Endothelial cell (in vitro differentiated cells): ENCODE results near the gene COG6. TPM values are rescaled to one million over a fixed set of nuclear protein-coding genes. Genes with fewer than 3 reads are reported as not detected.

Experiments
- DNase-seq: peaks from one replicate; pipeline ENCODE4 v3.0.0; 2021; ENCODE audit warnings: low spot score
- H3K27ac Mint-ChIP-seq: one replicate; pipeline ENCODE4 v1.8.0; 2021; ENCODE audit warnings: mixed read lengths, inconsistent platforms; ENCODE audit not compliant: unreplicated experiment
- H3K27me3 Mint-ChIP-seq: one replicate; pipeline ENCODE4 v1.8.0; 2021; ENCODE audit warnings: mild to moderate bottlenecking, moderate library complexity, mixed read lengths, inconsistent platforms; ENCODE audit not compliant: unreplicated experiment
- H3K36me3 Mint-ChIP-seq: one replicate; pipeline ENCODE4 v1.8.0; 2021; ENCODE audit warnings: mild to moderate bottlenecking, low read depth, mixed read lengths, inconsistent platforms; ENCODE audit not compliant: unreplicated experiment
- H3K4me1 Mint-ChIP-seq: one replicate; pipeline ENCODE4 v1.8.0; 2021; ENCODE audit warnings: mild to moderate bottlenecking, mixed read lengths, inconsistent platforms; ENCODE audit not compliant: unreplicated experiment
- H3K4me3 Mint-ChIP-seq: one replicate; pipeline ENCODE4 v1.8.0; 2021; ENCODE audit warnings: mild to moderate bottlenecking, mixed read lengths, inconsistent platforms; ENCODE audit not compliant: unreplicated experiment
- H3K9me3 Mint-ChIP-seq: one replicate; pipeline ENCODE4 v1.8.0; 2021; ENCODE audit warnings: mixed read lengths, inconsistent platforms; ENCODE audit not compliant: unreplicated experiment
- CTCF ChIP-seq: fragments of 200-600 bp; sonication (generic); IDR thresholded peaks from one replicate; pipeline ENCODE4 v1.5.0; 2021; ENCODE audit warnings: antibody characterized with exemption; ENCODE audit not compliant: unreplicated experiment
- total RNA-seq: library from RNA; stranded (reverse); fragmentation: NEBNext Ultra II Directional; extraction: Animal tissue kit (Norgen Biotek cat#: 25700); gene quantifications from one replicate; pipeline ENCODE4 v1.2.1, GENCODE V29; 2021; ENCODE audit not compliant: unreplicated experiment

The COG6 gene
- total RNA-seq, 1 donor from 2014 or later = 34.1 TPM

DNA sequence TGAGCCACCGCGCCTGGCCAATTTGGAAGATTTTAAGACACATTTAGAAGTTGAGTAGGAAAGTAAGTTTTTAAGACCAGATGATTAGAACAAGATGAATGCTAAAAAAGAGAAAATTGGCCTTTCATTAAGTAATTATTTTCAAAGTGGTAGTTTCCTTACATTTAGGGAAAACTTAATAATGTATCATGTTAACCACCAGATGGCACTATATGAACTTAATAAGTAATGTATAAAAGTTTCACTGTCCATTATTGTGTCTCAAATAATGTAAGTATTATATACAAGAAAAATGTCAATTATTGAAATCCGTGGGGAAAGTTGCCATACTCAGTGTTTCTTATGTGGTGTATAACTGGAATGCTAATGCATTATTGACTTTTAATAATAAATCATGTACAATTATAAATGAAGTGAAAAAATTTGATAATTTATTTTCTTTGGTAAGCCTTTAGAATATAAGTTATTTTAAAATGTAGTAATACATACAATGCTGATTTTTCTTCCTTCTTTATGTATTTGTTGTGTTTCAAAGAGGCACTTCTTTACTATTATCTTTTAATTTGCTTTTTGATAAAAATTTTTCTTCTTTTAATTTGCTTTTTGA, 29.2 kb downstream of the COG6 start:
- peaks cover 4% of the 10 kb centered on the region for H3K4me1 Mint-ChIP-seq
- peak; percentile 65 for TF ChIP-seq CTCF
- DNase-seq = no peak
- peaks cover 17% of the 10 kb centered on the region for H3K36me3 Mint-ChIP-seq
- no peaks in the 10 kb centered on the region for H3K27me3 Mint-ChIP-seq
- no peaks in the 10 kb centered on the region for H3K9me3 Mint-ChIP-seq
- no peak overlapping the region for H3K27ac Mint-ChIP-seq
- no peak overlapping the region for H3K4me3 Mint-ChIP-seq

DNA sequence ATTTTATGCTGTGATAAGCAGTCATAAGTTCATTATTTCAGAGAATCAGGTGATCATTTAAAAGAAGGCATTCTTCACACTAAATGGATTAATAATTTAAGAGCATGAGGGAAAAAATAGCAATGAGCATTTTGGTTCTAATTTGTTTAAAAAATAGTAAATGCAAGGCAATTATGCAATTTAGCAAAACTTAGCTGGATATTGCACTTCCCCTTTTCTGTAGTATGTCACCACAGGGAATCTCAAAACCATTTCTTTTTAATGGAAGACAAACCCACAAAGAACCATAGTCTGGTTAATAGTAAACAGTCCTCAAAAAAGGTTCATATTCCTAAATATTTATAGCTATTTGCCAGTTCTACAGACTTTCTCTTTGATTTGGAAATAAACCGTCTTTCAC, 30.2 kb downstream of the COG6 start:
- Mint-ChIP-seq H3K4me1 (peaks cover 4% of the 10 kb centered on the region), H3K9me3 (no peaks in the 10 kb centered on the region), H3K4me3 (no peak overlapping the region), H3K27ac (no peak overlapping the region), H3K36me3 (peaks cover 14% of the 10 kb centered on the region), H3K27me3 (no peaks in the 10 kb centered on the region)
- no peak for TF ChIP-seq CTCF
- DNase-seq = no peak

DNA sequence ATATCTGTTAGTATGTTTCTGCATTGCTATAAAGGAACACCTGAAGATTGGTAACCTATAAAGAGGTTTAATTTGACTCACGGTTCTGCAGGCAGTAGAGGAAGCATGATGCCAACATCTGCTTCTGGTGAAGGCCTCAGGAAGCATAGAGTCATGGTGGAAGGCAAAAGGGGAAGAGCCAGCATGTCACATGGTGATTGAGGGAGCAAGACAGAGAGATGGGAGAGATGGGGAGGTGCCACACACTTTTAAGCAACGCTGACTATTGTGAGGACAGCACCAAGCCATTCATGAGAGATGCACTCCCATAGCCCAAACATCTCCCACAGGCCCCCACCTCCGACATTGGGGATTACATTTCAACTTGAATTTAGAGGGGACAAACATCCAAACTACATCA, 32.8 kb downstream of the COG6 start:
- Mint-ChIP-seq H3K9me3 (no peaks in the 10 kb centered on the region), H3K36me3 (peaks cover 7% of the 10 kb centered on the region), H3K27ac (no peak overlapping the region), H3K4me3 (no peak overlapping the region), H3K27me3 (no peaks in the 10 kb centered on the region), H3K4me1 (no peaks in the 10 kb centered on the region)
- DNase-seq = no peak
- TF ChIP-seq CTCF = no peak

DNA sequence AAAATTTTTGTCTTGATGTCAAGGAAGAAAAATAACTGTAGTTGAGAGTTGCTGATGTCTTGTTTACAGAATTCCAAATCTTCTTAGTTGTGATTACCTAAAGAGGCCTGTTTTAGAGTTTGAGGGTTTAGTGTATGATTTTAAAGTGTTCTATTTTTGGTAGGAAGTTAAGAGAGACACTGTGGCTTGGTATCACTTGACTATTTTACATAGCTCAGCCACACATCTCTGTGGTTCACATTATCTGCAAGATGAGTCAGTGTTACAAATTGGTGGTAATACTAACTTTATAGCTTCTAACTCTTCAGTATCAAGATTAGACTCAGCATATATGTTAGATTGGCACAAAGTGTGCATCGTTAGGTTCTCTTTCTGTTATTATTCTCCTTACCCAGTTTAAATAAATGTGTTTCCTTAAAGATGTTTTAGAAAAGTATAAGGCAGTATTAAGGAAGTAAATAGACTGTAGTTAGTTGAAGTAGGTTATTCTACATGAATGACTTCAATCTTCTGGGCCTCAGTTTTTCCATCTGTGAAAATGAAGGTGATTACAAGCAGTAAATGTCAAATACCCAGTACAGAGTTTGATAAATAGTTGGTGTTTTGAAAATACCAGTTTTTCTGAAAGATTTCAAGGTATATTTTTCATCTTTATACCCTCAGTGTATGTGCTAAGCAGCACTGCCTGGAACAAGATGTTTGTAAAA, 33.4 kb downstream of the COG6 start:
- no peak overlapping the region for H3K4me3 Mint-ChIP-seq
- H3K4me1 Mint-ChIP-seq = no peaks in the 10 kb centered on the region
- H3K27ac Mint-ChIP-seq = no peak overlapping the region
- no peak for DNase-seq
- no peak for TF ChIP-seq CTCF
- no peaks in the 10 kb centered on the region for H3K9me3 Mint-ChIP-seq
- H3K36me3 Mint-ChIP-seq = peaks cover 7% of the 10 kb centered on the region
- H3K27me3 Mint-ChIP-seq = no peaks in the 10 kb centered on the region
